SK-N-SH treated with all-trans-retinoic acid at 6 μM for 48 hours (cell line): ENCODE measurements around the gene ARHGEF12.

Source experiments
- ATAC-seq: fragments of 200-7000 bp; cut with Tn5 transposase; 3 replicates; pipeline ENCODE4 v1.9.1; 2020; ENCODE audit warnings: mild to moderate bottlenecking, moderate library complexity
- ARNTL ChIP-seq: fragments of 450-650 bp; formaldehyde crosslinking; IDR thresholded peaks from 2 replicates; pipeline ENCODE4 v1.5.0; 2020; ENCODE audit warnings: low read depth, mild to moderate bottlenecking, moderate library complexity, borderline replicate concordance
- BACH2 ChIP-seq: fragments of 250-450 bp; sonication (Bioruptor Pico); IDR thresholded peaks from 2 replicates; pipeline ENCODE4 v1.9.0; 2021; ENCODE audit warnings: mild to moderate bottlenecking, borderline replicate concordance
- CSDC2 ChIP-seq: fragments of 250-450 bp; sonication (Bioruptor Pico); IDR thresholded peaks from 2 replicates; pipeline ENCODE4 v1.5.0; 2020; ENCODE audit warnings: mild to moderate bottlenecking, moderate library complexity
- ESRRG ChIP-seq: fragments of 250-450 bp; sonication (Bioruptor Pico); IDR thresholded peaks from 2 replicates; pipeline ENCODE4 v1.6.1; 2021; ENCODE audit warnings: mild to moderate bottlenecking
- GLIS3 ChIP-seq: fragments of 250-450 bp; sonication (Bioruptor Pico); IDR thresholded peaks from 2 replicates; pipeline ENCODE4 v1.5.0; 2020; ENCODE audit warnings: mild to moderate bottlenecking, moderate library complexity
- ISL1 ChIP-seq: fragments of 250-450 bp; sonication (Bioruptor Pico); IDR thresholded peaks from 2 replicates; pipeline ENCODE4 v2.1.2; 2022; ENCODE audit warnings: mild to moderate bottlenecking, moderate library complexity
- OSR1 ChIP-seq: fragments of 250-450 bp; sonication (Bioruptor Pico); IDR thresholded peaks from 2 replicates; pipeline ENCODE4 v1.8.0; 2022; ENCODE audit warnings: moderate library complexity, mild to moderate bottlenecking, inconsistent platforms
- PPARA ChIP-seq: fragments of 250-450 bp; sonication (Bioruptor Pico); IDR thresholded peaks from 2 replicates; pipeline ENCODE4 v1.5.0; 2020; ENCODE audit warnings: mild to moderate bottlenecking, borderline replicate concordance
- SNAI2 ChIP-seq: fragments of 250-450 bp; sonication (Bioruptor Pico); IDR thresholded peaks from 2 replicates; pipeline ENCODE4 v1.5.0; 2020; ENCODE audit warnings: mild to moderate bottlenecking, moderate library complexity
- TCF4 ChIP-seq: fragments of 250-450 bp; sonication (Bioruptor Pico); IDR thresholded peaks from 2 replicates; pipeline ENCODE4 v1.8.0; 2021; ENCODE audit warnings: mild to moderate bottlenecking, moderate library complexity, borderline replicate concordance
- ZC3H10 ChIP-seq: fragments of 250-450 bp; sonication (Bioruptor Pico); IDR thresholded peaks from 2 replicates; pipeline ENCODE4 v1.5.1; 2021; ENCODE audit warnings: mild to moderate bottlenecking, moderate library complexity
- ZFP3 ChIP-seq: fragments of 250-450 bp; sonication (Bioruptor Pico); IDR thresholded peaks from 2 replicates; pipeline ENCODE4 v1.5.0; 2020; ENCODE audit warnings: mild to moderate bottlenecking, moderate library complexity
- ZFP30 ChIP-seq: fragments of 450-650 bp; formaldehyde crosslinking; IDR thresholded peaks from 2 replicates; pipeline ENCODE4 v1.5.0; 2022; ENCODE audit warnings: mild to moderate bottlenecking, moderate library complexity
- ZNF70 ChIP-seq: fragments of 450-650 bp; formaldehyde crosslinking; IDR thresholded peaks from 2 replicates; pipeline ENCODE4 v1.5.0; 2020; ENCODE audit warnings: mild to moderate bottlenecking, moderate library complexity
- ZNF8 ChIP-seq: fragments of 450-650 bp; formaldehyde crosslinking; IDR thresholded peaks from 2 replicates; pipeline ENCODE4 v1.5.0; 2020; ENCODE audit warnings: mild to moderate bottlenecking, moderate library complexity
- TF ChIP-seq, protein P1 (sequence below): fragments of 250-450 bp; sonication (Bioruptor Pico); IDR thresholded peaks from 2 replicates; pipeline ENCODE4 v1.5.1; 2020; ENCODE audit warnings: low read depth, mild to moderate bottlenecking, moderate library complexity
- TF ChIP-seq, protein P2 (sequence below): fragments of 250-450 bp; sonication (Bioruptor Pico); IDR thresholded peaks from 2 replicates; pipeline ENCODE4 v1.5.1; 2021; ENCODE audit warnings: mild to moderate bottlenecking, moderate library complexity
- TF ChIP-seq, protein P3 (sequence below): fragments of 250-450 bp; sonication (Bioruptor Pico); IDR thresholded peaks from 2 replicates; pipeline ENCODE4 v1.8.0; 2020; ENCODE audit warnings: mild to moderate bottlenecking, moderate library complexity, borderline replicate concordance
- TF ChIP-seq, protein P4 (sequence below): fragments of 250-450 bp; sonication (Bioruptor Pico); IDR thresholded peaks from 2 replicates; pipeline ENCODE4 v1.5.0; 2020; ENCODE audit warnings: mild to moderate bottlenecking, moderate library complexity

The ARHGEF12 gene

DNA sequence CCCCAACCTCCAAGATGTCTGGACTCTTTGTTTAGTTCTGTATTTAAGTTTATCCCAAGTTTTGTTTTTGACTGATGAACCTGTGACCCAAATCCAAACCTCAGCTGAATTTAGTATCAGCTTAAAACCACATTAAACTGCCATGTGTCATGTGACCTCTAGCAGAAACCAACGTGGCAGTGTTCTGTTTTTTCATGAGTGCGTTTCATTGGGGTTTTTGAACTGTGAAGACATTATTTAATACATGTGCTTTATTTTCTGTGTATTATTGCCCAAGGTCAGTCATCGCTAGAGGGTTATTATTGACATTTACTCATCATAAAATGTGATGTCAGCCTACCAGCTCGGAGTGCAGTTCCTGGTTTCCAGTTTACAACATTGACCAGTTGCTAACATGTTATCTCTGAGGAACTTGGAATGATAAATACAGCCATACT is 9.3 kb upstream of the ARHGEF12 start:
- TF ChIP-seq ZC3H10 (CRISPR knock-in tag): no peak
- TF ChIP-seq, protein P1, sequence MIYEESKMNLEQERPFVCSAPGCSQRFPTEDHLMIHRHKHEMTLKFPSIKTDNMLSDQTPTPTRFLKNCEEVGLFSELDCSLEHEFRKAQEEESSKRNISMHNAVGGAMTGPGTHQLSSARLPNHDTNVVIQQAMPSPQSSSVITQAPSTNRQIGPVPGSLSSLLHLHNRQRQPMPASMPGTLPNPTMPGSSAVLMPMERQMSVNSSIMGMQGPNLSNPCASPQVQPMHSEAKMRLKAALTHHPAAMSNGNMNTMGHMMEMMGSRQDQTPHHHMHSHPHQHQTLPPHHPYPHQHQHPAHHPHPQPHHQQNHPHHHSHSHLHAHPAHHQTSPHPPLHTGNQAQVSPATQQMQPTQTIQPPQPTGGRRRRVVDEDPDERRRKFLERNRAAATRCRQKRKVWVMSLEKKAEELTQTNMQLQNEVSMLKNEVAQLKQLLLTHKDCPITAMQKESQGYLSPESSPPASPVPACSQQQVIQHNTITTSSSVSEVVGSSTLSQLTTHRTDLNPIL (CRISPR knock-in tag): no peak
- TF ChIP-seq ISL1 (CRISPR knock-in tag): no peak
- no peak for TF ChIP-seq BACH2 (CRISPR knock-in tag)
- TF ChIP-seq, protein P2, sequence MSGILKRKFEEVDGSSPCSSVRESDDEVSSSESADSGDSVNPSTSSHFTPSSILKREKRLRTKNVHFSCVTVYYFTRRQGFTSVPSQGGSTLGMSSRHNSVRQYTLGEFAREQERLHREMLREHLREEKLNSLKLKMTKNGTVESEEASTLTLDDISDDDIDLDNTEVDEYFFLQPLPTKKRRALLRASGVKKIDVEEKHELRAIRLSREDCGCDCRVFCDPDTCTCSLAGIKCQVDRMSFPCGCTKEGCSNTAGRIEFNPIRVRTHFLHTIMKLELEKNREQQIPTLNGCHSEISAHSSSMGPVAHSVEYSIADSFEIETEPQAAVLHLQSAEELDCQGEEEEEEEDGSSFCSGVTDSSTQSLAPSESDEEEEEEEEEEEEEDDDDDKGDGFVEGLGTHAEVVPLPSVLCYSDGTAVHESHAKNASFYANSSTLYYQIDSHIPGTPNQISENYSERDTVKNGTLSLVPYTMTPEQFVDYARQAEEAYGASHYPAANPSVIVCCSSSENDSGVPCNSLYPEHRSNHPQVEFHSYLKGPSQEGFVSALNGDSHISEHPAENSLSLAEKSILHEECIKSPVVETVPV (CRISPR knock-in tag): no peak
- no peak for TF ChIP-seq ZNF70 (CRISPR knock-in tag)
- no peak for TF ChIP-seq OSR1 (CRISPR knock-in tag)
- TF ChIP-seq CSDC2 (CRISPR knock-in tag): no peak
- TF ChIP-seq ZNF8 (CRISPR knock-in tag): no peak
- TF ChIP-seq ESRRG (CRISPR knock-in tag): no peak
- TF ChIP-seq, protein P3, sequence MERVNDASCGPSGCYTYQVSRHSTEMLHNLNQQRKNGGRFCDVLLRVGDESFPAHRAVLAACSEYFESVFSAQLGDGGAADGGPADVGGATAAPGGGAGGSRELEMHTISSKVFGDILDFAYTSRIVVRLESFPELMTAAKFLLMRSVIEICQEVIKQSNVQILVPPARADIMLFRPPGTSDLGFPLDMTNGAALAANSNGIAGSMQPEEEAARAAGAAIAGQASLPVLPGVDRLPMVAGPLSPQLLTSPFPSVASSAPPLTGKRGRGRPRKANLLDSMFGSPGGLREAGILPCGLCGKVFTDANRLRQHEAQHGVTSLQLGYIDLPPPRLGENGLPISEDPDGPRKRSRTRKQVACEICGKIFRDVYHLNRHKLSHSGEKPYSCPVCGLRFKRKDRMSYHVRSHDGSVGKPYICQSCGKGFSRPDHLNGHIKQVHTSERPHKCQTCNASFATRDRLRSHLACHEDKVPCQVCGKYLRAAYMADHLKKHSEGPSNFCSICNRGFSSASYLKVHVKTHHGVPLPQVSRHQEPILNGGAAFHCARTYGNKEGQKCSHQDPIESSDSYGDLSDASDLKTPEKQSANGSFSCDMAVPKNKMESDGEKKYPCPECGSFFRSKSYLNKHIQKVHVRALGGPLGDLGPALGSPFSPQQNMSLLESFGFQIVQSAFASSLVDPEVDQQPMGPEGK (CRISPR knock-in tag): no peak
- TF ChIP-seq PPARA (CRISPR knock-in tag): no peak
- no peak for TF ChIP-seq SNAI2 (CRISPR knock-in tag)
- ATAC-seq: no peak

DNA sequence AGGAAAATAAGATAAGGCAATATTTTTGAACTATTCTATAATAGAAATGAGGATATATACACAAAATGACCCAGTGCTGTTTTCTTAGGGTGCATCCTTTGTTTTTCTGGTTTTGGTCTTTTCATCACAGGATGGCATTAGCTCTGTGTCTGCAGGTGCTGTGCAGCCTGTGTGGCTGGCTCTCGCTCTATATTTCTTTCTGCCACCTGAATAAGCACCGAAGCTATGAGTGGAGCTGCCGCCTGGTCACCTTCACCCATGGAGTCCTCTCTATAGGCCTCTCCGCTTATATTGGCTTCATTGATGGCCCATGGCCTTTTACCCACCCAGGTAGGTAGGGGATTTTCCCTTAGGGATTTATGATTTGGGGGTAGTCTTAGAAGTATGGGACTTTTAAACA is 8.9 kb upstream of the ARHGEF12 start:
- ATAC-seq: no peak
- TF ChIP-seq, protein P2 (CRISPR knock-in tag): no peak
- TF ChIP-seq ZNF8 (CRISPR knock-in tag): no peak
- TF ChIP-seq PPARA (CRISPR knock-in tag): no peak
- TF ChIP-seq ZC3H10 (CRISPR knock-in tag): no peak
- TF ChIP-seq ARNTL (CRISPR knock-in tag): no peak
- TF ChIP-seq, protein P1 (CRISPR knock-in tag): no peak
- TF ChIP-seq, protein P4, sequence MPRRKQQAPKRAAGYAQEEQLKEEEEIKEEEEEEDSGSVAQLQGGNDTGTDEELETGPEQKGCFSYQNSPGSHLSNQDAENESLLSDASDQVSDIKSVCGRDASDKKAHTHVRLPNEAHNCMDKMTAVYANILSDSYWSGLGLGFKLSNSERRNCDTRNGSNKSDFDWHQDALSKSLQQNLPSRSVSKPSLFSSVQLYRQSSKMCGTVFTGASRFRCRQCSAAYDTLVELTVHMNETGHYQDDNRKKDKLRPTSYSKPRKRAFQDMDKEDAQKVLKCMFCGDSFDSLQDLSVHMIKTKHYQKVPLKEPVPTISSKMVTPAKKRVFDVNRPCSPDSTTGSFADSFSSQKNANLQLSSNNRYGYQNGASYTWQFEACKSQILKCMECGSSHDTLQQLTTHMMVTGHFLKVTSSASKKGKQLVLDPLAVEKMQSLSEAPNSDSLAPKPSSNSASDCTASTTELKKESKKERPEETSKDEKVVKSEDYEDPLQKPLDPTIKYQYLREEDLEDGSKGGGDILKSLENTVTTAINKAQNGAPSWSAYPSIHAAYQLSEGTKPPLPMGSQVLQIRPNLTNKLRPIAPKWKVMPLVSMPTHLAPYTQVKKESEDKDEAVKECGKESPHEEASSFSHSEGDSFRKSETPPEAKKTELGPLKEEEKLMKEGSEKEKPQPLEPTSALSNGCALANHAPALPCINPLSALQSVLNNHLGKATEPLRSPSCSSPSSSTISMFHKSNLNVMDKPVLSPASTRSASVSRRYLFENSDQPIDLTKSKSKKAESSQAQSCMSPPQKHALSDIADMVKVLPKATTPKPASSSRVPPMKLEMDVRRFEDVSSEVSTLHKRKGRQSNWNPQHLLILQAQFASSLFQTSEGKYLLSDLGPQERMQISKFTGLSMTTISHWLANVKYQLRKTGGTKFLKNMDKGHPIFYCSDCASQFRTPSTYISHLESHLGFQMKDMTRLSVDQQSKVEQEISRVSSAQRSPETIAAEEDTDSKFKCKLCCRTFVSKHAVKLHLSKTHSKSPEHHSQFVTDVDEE (CRISPR knock-in tag): no peak
- no peak for TF ChIP-seq ESRRG (CRISPR knock-in tag)
- TF ChIP-seq, protein P3 (CRISPR knock-in tag): no peak
- TF ChIP-seq ZFP30: no peak
- no peak for TF ChIP-seq TCF4 (CRISPR knock-in tag)
- no peak for TF ChIP-seq CSDC2 (CRISPR knock-in tag)
- no peak for TF ChIP-seq ZFP3 (CRISPR knock-in tag)
- TF ChIP-seq ISL1 (CRISPR knock-in tag): no peak
- TF ChIP-seq BACH2 (CRISPR knock-in tag): no peak
- no peak for TF ChIP-seq GLIS3 (CRISPR knock-in tag)
